Left ventricle myocardium inferior (tissue), 1 donor: Measurements from ENCODE around the gene ESR1. TPM values are rescaled to one million over a fixed set of nuclear protein-coding genes. Genes with fewer than 3 reads are reported as not detected.
A peak's percentile ranks its signal among the peaks of the same experiment; 100 is the strongest.

Source experiments
- DNase-seq: peaks from one replicate; pipeline ENCODE4 v3.0.0-alpha.2; 2020
- H3K27ac ChIP-seq: fragments of 200-600 bp; replicated peaks from 2 replicates; pipeline ENCODE4 v1.8.0; 2021
- H3K27me3 ChIP-seq: fragments of 200-600 bp; 2 replicates; pipeline ENCODE4 v1.8.0; 2021; ENCODE audit warnings: low read depth
- H3K36me3 ChIP-seq: fragments of 200-600 bp; 2 replicates; pipeline ENCODE4 v1.8.0; 2021
- H3K4me1 ChIP-seq: fragments of 200-600 bp; 2 replicates; pipeline ENCODE4 v1.8.0; 2021
- H3K4me3 ChIP-seq: fragments of 200-600 bp; 2 replicates; pipeline ENCODE4 v1.8.0; 2021; ENCODE audit warnings: mild to moderate bottlenecking, moderate library complexity
- H3K9me3 ChIP-seq: fragments of 200-600 bp; replicated peaks from 2 replicates; pipeline ENCODE4 v1.8.0; 2021
- CTCF ChIP-seq: fragments of 200-600 bp; IDR thresholded peaks from 2 replicates; pipeline ENCODE4 v1.8.0; 2021; ENCODE audit warnings: antibody characterized with exemption, mild to moderate bottlenecking, borderline replicate concordance
- intact Hi-C: fragments of 100-400 bp; cut with micrococcal nuclease; formaldehyde crosslinking; loops from one replicate; pipeline ENCODE4 v1.11.0; 2022
- long read RNA-seq: library from polyadenylated mRNA; unstranded; transcript quantifications from one replicate; pipeline ENCODE4 v2.0.0, GENCODE V29; 2021
- total RNA-seq: library from RNA; stranded (reverse); fragmentation: NEBNext Ultra II Directional; extraction: Animal tissue kit (Norgen Biotek cat#: 25700); gene quantifications from one replicate; pipeline ENCODE4 v1.2.1, GENCODE V29; 2021
- donor health status: DM: no; HTN: yes; CAD: no; lungs with severe emphysema.

ESR1 gene
- 1.6 TPM for total RNA-seq
- long read RNA-seq, partial matches to known transcripts: 0 of 1 reads
- long read RNA-seq, other reads (novel, unspliced or antisense): 1 of 1 reads

DNA sequence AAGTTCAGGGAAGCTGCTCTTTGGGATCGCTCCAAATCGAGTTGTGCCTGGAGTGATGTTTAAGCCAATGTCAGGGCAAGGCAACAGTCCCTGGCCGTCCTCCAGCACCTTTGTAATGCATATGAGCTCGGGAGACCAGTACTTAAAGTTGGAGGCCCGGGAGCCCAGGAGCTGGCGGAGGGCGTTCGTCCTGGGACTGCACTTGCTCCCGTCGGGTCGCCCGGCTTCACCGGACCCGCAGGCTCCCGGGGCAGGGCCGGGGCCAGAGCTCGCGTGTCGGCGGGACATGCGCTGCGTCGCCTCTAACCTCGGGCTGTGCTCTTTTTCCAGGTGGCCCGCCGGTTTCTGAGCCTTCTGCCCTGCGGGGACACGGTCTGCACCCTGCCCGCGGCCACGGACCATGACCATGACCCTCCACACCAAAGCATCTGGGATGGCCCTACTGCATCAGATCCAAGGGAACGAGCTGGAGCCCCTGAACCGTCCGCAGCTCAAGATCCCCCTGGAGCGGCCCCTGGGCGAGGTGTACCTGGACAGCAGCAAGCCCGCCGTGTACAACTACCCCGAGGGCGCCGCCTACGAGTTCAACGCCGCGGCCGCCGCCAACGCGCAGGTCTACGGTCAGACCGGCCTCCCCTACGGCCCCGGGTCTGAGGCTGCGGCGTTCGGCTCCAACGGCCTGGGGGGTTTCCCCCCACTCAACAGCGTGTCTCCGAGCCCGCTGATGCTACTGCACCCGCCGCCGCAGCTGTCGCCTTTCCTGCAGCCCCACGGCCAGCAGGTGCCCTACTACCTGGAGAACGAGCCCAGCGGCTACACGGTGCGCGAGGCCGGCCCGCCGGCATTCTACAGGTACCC is at the start of gene ESR1:
ESR1 (plus strand) TSS at position 170 of the 858 bp plus-strand sequence; CDS start at position 401, 231 bp downstream.
- Histone ChIP-seq H3K27ac (no peak within 1 kb of the TSS), H3K27me3 (peaks cover 41% of the 10 kb centered on the region), H3K4me3 (peak within 1 kb of the TSS; percentile 65), H3K36me3 (no peaks in the 10 kb centered on the region), H3K4me1 (peaks cover 45% of the 10 kb centered on the region), H3K9me3 (no peaks in the 10 kb centered on the region)
- TF ChIP-seq CTCF: no peak
- peak; percentile 23 for DNase-seq
- intact Hi-C loops: no loop called here

DNA sequence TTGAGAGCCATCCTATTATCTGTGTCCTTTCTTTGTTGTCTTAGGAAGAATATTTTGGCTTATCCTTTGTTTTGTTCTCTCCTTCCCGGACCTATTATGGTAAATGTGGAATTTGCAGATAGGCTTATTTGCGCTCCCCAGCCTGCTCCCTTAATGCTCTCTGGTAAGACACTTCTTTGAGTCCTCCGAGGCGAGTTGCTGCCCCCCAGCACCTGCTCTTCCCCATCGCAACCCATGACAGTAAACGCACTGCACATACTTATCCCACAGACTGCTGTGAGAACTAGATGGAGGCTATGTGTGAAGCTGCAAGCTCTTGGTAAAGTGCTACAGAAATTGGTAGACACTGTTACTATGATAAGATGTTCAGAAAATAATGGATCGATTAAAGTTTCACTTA is 47.0 kb upstream of the ESR1 start:
- H3K27me3 ChIP-seq: no peaks in the 10 kb centered on the region
- DNase-seq: no peak
- H3K4me1 ChIP-seq: peaks cover 15% of the 10 kb centered on the region
- intact Hi-C loops: no loop called here
- no peak overlapping the region for H3K27ac ChIP-seq
- no peak overlapping the region for H3K4me3 ChIP-seq
- no peak for TF ChIP-seq CTCF
- H3K9me3 ChIP-seq: no peaks in the 10 kb centered on the region
- H3K36me3 ChIP-seq: no peaks in the 10 kb centered on the region

- TF ChIP-seq CTCF: no peak
- H3K9me3 ChIP-seq: no peaks in the 10 kb centered on the region
Observed at GRCh38 chr6:151761851-151762250, 45.6 kb upstream of the ESR1 start.

DNA sequence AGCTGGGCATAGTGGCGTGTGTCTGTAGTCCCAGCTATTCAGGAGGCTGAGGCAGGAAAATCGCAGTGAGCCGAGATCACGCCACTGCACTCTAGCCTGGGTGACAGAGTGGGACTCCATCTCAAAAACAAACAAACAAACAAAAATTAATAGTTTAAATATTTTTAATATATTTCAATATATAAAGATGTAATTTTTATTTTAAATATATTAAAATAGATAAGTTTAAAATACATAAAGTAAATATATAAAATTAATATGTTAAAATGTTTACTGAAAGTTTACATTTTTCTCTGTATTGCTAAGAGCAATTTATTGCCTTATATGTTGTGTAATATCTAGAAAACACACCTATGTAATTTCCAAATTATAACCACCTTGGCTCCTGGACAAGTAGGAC is 44.7 kb upstream of the ESR1 start:
- no peak for DNase-seq
- H3K27ac ChIP-seq: no peak overlapping the region
- intact Hi-C loops: no loop called here
- peaks cover 17% of the 10 kb centered on the region for H3K4me1 ChIP-seq
- no peaks in the 10 kb centered on the region for H3K27me3 ChIP-seq
- H3K36me3 ChIP-seq: no peaks in the 10 kb centered on the region
- no peak for TF ChIP-seq CTCF
- H3K4me3 ChIP-seq: peak overlapping the region; percentile 57
- H3K9me3 ChIP-seq: no peaks in the 10 kb centered on the region

More at GRCh38 chr6:151761851-151762250, 45.6 kb upstream of the ESR1 start:
- no peak overlapping the region for H3K27ac ChIP-seq
- intact Hi-C loops: no loop called here
- H3K36me3 ChIP-seq: no peaks in the 10 kb centered on the region
- H3K4me1 ChIP-seq: peaks cover 17% of the 10 kb centered on the region
- DNase-seq: no peak
- no peak overlapping the region for H3K4me3 ChIP-seq
- no peaks in the 10 kb centered on the region for H3K27me3 ChIP-seq

DNA sequence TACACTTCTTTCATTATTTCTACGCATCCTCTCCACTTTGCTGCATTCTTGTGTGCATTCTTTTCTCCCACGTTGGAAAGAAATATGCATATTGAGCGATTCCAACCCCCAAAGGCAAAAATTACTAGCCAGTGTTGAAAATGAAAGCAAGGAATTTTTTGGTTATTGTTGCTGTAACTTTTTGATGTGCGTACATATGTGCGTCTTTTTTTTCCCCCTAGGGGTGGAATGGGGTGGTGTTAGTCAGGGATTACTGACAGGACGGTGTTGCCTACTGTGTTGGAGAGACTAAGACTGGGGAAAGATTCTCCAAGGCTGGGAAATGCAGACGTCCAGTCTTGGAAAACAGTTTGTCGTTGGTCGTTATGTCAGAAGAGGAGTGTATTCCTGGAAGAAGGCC is 44.2 kb upstream of the ESR1 start:
- no peak for DNase-seq
- intact Hi-C loops: no loop called here
- Histone ChIP-seq H3K4me3 (peak overlapping the region; percentile 57), H3K4me1 (peaks cover 17% of the 10 kb centered on the region), H3K27me3 (no peaks in the 10 kb centered on the region), H3K36me3 (no peaks in the 10 kb centered on the region), H3K27ac (peak overlapping the region; percentile 74), H3K9me3 (no peaks in the 10 kb centered on the region)
- peak; percentile 43 for TF ChIP-seq CTCF
